ENCODE measurements around the gene LDB2.
A peak's percentile ranks its signal among the peaks of the same experiment; 100 is the strongest.

LDB2 gene

DNA sequence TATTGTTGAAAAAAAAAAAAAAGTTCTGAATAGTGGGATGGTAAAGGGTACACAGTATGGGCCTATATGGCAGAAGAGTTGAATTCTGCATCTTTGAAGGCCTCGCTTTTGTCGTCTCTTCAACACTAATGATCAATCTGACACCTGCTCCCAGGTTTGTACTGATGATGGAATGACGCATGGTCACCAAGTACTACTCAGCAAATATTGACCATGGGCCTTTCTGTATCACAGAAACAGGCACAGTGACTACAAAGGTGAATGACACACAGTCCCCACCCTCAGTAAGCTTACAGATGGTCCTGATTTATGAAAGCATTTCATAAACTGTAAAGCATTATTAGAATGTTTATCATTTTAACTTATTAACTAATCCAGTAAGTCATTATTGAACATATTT is 152.6 kb downstream of the LDB2 start:
- no peak for DNase-seq (ENCODE audit: low read depth in 2 of 2)
- H3K4me3 ChIP-seq (replicated peaks in 1 of 2; ENCODE audit: low read depth in 2 of 2, low read length in 2 of 2) = no peak overlapping the region

GRCh38 chr4:16745009-16745635 is 153.3 kb downstream of the LDB2 start:
- TF ChIP-seq, protein P1, sequence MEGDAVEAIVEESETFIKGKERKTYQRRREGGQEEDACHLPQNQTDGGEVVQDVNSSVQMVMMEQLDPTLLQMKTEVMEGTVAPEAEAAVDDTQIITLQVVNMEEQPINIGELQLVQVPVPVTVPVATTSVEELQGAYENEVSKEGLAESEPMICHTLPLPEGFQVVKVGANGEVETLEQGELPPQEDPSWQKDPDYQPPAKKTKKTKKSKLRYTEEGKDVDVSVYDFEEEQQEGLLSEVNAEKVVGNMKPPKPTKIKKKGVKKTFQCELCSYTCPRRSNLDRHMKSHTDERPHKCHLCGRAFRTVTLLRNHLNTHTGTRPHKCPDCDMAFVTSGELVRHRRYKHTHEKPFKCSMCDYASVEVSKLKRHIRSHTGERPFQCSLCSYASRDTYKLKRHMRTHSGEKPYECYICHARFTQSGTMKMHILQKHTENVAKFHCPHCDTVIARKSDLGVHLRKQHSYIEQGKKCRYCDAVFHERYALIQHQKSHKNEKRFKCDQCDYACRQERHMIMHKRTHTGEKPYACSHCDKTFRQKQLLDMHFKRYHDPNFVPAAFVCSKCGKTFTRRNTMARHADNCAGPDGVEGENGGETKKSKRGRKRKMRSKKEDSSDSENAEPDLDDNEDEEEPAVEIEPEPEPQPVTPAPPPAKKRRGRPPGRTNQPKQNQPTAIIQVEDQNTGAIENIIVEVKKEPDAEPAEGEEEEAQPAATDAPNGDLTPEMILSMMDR (IDR thresholded peaks at IDR 0.05; ENCODE audit: low read depth, low read length) = no peak
- no peak overlapping the region for H3K4me3 ChIP-seq (replicated peaks in 1 of 2; ENCODE audit: low read depth in 2 of 2, low read length in 2 of 2)
- DNase-seq (ENCODE audit: low read depth in 2 of 2) = peak; percentile 77 to 78

More for the DNA sequence above, 152.6 kb downstream of the LDB2 start:
- TF ChIP-seq, protein P1 (IDR thresholded peaks at IDR 0.05; ENCODE audit: low read depth, low read length) = no peak

DNA sequence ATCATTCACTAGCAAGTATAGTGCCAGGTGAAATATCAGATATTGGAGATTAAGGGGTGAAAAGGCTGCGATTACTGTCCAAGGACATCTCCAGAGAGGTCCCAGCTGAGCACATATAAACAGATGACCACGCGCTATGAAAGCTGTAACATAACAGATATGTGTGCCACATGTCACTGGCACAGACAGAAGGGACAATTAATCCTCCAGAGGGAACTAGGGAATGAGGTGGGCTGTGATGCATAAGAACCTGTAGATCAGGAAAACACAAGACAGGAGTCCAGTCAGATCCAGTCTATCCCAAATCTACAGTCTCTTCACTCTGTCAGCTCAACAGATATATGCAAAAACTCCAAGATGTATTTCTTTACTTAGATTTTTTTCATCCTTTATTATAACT is 157.2 kb downstream of the LDB2 start:
- H3K4me3 ChIP-seq (replicated peaks in 1 of 2; ENCODE audit: low read depth in 2 of 2, low read length in 2 of 2) = no peak overlapping the region
- DNase-seq (ENCODE audit: low read depth in 2 of 2) = no peak
- TF ChIP-seq, protein P1 (IDR thresholded peaks at IDR 0.05; ENCODE audit: low read depth, low read length) = no peak

- H3K4me3 ChIP-seq (replicated peaks in 1 of 2; ENCODE audit: low read depth in 2 of 2, low read length in 2 of 2) = no peak overlapping the region
- DNase-seq (ENCODE audit: low read depth in 2 of 2) = no peak
- TF ChIP-seq, protein P1 (IDR thresholded peaks at IDR 0.05; ENCODE audit: low read depth, low read length) = no peak
Observed at GRCh38 chr4:16739997-16740624, 158.3 kb downstream of the LDB2 start.

DNA sequence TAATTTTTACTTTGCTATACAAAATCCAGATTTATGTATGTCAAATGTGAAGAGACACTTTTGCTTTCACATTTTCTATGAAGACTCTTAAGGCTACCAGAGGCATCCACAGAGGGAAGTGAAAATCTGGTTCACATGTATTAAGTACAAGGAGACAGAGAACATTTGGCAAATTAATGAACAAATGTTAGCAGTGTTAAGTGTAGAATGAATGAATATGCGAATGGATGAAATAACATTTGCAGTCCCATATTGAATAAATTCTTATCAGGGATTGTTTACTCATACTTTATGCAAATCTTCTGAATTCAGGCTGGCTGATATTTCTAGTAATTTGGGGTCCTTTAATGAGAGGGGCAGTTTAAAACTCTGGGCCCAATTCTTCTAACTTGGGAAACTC is 159.9 kb downstream of the LDB2 start:
- H3K4me3 ChIP-seq (replicated peaks in 1 of 2; ENCODE audit: low read depth in 2 of 2, low read length in 2 of 2) = no peak overlapping the region
- TF ChIP-seq, protein P1 (IDR thresholded peaks at IDR 0.05; ENCODE audit: low read depth, low read length) = no peak
- no peak for DNase-seq (ENCODE audit: low read depth in 2 of 2)

DNA sequence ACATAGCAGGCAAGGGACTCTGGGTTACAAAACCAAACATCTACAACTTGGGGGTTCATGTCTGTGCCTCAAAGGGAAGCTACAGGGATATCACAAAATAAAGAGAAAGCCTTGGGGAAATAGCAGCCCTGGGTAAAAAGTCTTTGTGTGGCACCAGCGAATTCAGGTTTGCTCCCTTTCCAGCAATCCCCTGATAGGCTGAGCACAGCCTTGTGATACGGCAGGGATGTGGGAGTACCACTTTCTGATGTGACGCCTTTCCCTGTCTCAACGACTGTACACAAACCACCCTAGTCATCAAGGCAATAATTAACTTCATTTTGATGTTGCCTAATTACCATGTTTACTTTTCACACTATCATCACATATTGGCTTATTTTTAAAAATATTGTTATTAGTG is 164.9 kb downstream of the LDB2 start:
- H3K4me3 ChIP-seq (replicated peaks in 1 of 2; ENCODE audit: low read depth in 2 of 2, low read length in 2 of 2) = no peak overlapping the region
- no peak for DNase-seq (ENCODE audit: low read depth in 2 of 2)
- TF ChIP-seq, protein P1 (IDR thresholded peaks at IDR 0.05; ENCODE audit: low read depth, low read length) = no peak
